Retinal pigment epithelial cell (primary cell): Measurements from ENCODE around the gene MRGPRF.

ENCODE experiments used
- DNase-seq: peaks from one replicate; pipeline ENCODE4 v3.0.0-alpha.2; 2010; ENCODE audit warnings: low read depth
- H3K4me3 ChIP-seq: 2 replicates; pipeline ENCODE4 v1.5.1; 2011; ENCODE audit warnings: mild to moderate bottlenecking, low read length, control low read depth, moderate library complexity
- TF ChIP-seq, protein P1 (sequence below): conservative IDR thresholded peaks from 2 replicates; pipeline ENCODE4 v1.5.1; 2011; ENCODE audit warnings: low read depth, low read length, control low read depth, inconsistent platforms

Gene MRGPRF

GRCh38 chr11:69053546-69054396 is 40.7 kb upstream of the MRGPRF start:
- DNase-seq, result no peak
- H3K4me3 ChIP-seq, result no peak overlapping the region
- TF ChIP-seq, protein P1, sequence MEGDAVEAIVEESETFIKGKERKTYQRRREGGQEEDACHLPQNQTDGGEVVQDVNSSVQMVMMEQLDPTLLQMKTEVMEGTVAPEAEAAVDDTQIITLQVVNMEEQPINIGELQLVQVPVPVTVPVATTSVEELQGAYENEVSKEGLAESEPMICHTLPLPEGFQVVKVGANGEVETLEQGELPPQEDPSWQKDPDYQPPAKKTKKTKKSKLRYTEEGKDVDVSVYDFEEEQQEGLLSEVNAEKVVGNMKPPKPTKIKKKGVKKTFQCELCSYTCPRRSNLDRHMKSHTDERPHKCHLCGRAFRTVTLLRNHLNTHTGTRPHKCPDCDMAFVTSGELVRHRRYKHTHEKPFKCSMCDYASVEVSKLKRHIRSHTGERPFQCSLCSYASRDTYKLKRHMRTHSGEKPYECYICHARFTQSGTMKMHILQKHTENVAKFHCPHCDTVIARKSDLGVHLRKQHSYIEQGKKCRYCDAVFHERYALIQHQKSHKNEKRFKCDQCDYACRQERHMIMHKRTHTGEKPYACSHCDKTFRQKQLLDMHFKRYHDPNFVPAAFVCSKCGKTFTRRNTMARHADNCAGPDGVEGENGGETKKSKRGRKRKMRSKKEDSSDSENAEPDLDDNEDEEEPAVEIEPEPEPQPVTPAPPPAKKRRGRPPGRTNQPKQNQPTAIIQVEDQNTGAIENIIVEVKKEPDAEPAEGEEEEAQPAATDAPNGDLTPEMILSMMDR, result no peak

GRCh38 chr11:69053169-69053477 is 40.1 kb upstream of the MRGPRF start:
- H3K4me3 ChIP-seq, result no peak overlapping the region
- TF ChIP-seq, protein P1, result no peak

DNA sequence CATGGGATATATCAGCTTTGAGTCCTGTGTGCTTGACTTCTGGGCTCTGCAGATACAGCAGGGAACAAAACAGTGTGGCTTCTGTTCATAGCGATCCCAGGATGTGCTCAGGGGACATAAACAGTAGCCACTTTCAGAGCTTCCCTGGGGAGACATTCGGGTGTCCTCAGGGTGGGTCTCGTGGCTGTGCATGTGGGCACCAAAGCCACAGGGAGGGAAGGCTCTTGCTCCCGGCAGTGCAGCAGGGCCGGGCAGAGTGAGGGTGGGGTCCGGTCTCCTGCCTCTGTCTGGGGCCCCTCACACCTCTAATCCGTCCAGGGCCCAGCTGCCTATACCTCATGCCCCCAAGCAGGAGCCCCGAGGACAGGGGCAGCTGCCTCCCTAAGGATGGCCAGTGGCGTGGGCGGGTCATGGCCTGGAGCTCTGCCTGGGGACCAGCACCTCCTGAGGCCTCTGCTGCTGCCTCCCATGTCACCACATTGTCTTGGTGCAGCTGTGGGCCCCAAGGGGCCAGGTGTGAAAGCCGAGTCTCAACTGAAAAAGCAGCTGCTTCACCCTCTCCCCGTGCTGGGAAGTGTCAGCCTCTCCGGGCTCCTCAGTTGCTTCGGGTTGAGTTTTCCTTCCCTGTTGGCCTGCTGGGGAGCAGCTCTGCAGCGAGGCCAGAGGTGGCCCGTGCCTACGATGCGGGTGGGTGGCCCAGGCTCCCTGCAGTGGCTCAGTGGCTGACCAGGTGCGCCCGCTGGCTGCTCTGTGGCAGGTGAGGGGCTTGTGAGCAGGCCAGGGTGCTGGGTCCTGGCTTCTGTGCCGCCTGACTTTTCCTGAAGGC is 39.5 kb upstream of the MRGPRF start:
- no peak for DNase-seq
- TF ChIP-seq, protein P1, result no peak
- no peak overlapping the region for H3K4me3 ChIP-seq

More at GRCh38 chr11:69053169-69053477, 40.1 kb upstream of the MRGPRF start:
- no peak for DNase-seq

- TF ChIP-seq, protein P1, result no peak
- DNase-seq, result no peak
- H3K4me3 ChIP-seq, result no peak overlapping the region
Measured at GRCh38 chr11:69051381-69052342, 38.6 kb upstream of the MRGPRF start.

DNA sequence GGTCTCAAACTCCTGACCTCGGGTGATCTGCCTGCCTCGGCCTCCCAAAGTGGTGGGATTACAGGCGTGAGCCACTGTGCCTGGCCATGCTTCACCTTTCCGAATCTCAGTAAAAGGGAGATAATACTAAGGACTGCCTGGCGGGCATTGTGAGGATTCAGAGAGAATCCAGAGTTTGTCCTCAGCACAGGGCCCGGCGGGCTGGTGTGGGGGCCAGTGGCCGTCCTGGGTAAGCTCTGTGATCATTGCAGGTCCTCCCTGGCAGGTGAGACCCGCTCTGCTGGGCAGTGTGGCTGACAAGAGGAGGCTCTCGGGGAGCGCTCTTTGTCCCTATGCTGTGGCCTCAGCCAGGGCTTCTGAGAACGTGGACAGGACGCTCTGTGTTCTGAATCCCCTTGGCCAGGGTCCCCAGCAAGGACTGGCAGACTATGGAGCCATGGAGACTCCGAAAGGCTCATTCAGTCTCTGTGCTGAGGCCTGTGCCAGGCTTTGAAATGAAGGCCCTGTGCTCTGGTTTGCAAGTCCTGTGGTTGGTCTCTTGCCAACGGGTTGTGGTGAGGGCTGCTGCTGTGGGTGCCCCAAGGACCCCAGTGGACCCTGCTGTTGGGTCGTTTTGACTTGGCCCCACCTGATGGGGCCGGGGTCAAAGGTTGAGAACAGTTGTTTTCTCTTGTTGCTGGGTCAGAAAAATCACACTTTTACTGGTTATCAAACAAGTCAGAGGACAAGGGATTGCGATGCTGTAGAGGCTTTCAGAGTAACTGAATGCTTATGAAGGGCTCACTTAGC is 37.7 kb upstream of the MRGPRF start:
- no peak overlapping the region for H3K4me3 ChIP-seq
- no peak for DNase-seq

More for the DNA sequence above, 37.7 kb upstream of the MRGPRF start:
- TF ChIP-seq, protein P1, result no peak
